GM06990 (cell line): ENCODE results near the gene PRSS57.
"Not testable (repeated sequence)": the region's sequence is repeated elsewhere in the genome, so short reads cannot be mapped to it uniquely, and the experiment has no call there.

Source experiments
- DNase-seq: peaks from one replicate; pipeline ENCODE4 v3.0.0-alpha.2; 2011; ENCODE audit not compliant: insufficient read length; ENCODE audit errors: extremely low read depth
- H3K27me3 ChIP-seq: replicated peaks from 2 replicates; pipeline ENCODE4 v1.6.0; 2011; ENCODE audit warnings: low read length; ENCODE audit not compliant: control insufficient read depth, insufficient read depth
- H3K36me3 ChIP-seq: 2 replicates; pipeline ENCODE4 v1.5.1; 2011; ENCODE audit warnings: low read length; ENCODE audit not compliant: control insufficient read depth, insufficient read depth
- H3K4me3 ChIP-seq: replicated peaks from 2 replicates; pipeline ENCODE4 v1.5.1; 2011; ENCODE audit warnings: low read depth, mild to moderate bottlenecking, control low read depth, low read length
- TF ChIP-seq, protein P1 (sequence below): IDR thresholded peaks from 2 replicates; pipeline ENCODE4 v1.5.1; 2011; ENCODE audit warnings: low read length, control low read depth, mild to moderate bottlenecking, inconsistent platforms; ENCODE audit not compliant: insufficient read depth, poor library complexity, severe bottlenecking

The PRSS57 gene

GRCh38 chr19:732148-733069 is 37.2 kb upstream of the PRSS57 start:
- H3K27me3 ChIP-seq, result no peaks in the 10 kb centered on the region
- no peak for DNase-seq
- H3K36me3 ChIP-seq, result no peaks in the 10 kb centered on the region
- TF ChIP-seq, protein P1, sequence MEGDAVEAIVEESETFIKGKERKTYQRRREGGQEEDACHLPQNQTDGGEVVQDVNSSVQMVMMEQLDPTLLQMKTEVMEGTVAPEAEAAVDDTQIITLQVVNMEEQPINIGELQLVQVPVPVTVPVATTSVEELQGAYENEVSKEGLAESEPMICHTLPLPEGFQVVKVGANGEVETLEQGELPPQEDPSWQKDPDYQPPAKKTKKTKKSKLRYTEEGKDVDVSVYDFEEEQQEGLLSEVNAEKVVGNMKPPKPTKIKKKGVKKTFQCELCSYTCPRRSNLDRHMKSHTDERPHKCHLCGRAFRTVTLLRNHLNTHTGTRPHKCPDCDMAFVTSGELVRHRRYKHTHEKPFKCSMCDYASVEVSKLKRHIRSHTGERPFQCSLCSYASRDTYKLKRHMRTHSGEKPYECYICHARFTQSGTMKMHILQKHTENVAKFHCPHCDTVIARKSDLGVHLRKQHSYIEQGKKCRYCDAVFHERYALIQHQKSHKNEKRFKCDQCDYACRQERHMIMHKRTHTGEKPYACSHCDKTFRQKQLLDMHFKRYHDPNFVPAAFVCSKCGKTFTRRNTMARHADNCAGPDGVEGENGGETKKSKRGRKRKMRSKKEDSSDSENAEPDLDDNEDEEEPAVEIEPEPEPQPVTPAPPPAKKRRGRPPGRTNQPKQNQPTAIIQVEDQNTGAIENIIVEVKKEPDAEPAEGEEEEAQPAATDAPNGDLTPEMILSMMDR, result no peak
- no peak overlapping the region for H3K4me3 ChIP-seq

- no peaks in the 10 kb centered on the region for H3K36me3 ChIP-seq
- no peak overlapping the region for H3K4me3 ChIP-seq
- no peaks in the 10 kb centered on the region for H3K27me3 ChIP-seq
- DNase-seq, result no peak
- TF ChIP-seq, protein P1, result no peak
Observed at GRCh38 chr19:731000-731399, 35.7 kb upstream of the PRSS57 start.

DNA sequence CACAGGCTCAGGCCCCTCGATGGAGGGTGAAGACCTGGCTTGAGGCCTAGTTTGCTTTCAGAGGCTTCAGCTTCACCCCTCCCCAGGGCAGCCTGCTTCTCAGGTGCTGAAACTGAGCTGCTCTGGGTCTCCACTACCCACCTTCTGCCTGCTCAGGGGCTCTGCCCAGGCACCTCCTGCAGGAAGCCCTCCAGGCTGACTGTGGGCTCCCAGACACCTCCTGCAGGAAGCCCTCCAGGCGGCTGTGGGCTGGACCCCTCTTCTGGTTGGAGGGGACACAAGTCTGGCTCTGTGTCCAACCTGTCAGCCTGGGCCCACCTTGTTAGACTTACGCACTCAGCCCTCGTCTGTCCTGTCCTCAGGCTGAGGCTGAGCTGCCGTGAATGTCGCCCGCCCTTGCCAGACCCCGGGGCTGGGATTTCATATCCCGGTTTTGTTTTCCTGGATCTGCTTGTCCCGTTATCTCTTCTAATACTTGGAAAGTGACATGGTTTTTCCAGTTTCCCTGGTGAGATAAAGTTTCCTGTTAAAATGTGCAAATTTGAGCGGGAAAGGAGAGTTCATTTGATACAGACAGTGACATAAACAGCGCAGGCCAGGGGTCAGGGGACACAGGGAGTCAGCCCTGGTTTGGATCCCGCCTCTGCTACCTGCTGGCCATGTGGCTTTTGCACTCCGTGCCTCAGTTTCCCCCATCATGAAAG is 34.9 kb upstream of the PRSS57 start:
- H3K4me3 ChIP-seq, result no peak overlapping the region
- no peak for DNase-seq
- TF ChIP-seq, protein P1, result no peak
- H3K27me3 ChIP-seq, result no peaks in the 10 kb centered on the region
- no peaks in the 10 kb centered on the region for H3K36me3 ChIP-seq

DNA sequence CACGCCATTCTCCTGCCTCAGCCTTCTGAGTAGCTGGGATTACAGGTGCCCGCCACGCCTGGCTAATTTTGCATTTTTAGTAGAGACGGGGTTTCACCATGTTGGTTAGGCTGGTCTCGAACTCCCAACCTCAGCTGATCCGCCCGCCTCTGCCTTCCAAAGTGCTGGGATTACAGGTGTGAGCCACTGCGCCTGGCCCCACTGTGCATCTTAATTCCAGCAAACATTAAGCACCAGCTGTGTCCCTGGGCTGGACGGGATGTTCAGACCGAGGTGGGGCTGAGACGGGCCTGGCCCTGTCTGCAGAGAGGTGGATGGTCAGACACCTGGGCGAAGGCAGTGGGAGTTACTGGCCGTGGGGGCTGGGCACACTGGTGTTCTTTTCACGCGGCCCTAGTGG is 34.3 kb upstream of the PRSS57 start:
- not testable (repeated sequence) for H3K4me3 ChIP-seq, H3K27me3 ChIP-seq, DNase-seq, H3K36me3 ChIP-seq

DNA sequence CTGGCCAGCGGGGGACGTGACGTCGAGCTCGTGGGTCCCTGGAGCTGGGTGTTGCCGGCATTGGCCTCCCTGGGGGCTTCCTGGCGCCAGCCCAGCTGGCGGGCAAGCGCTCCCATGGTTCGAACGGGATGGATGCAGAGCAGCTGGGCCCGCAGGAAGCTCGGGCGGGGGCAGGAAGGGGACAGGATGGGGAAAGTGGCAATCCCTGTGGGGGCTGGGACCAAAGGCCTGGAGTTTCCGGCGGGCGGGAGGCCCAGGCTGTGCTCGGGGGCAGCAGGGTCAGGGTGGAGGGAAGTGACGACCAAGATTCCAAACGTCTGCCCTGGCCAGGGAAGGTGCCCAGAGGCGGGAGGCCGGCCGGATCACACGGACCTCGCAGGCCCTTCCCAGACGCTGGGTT is 32.8 kb upstream of the PRSS57 start:
- no peaks in the 10 kb centered on the region for H3K36me3 ChIP-seq
- TF ChIP-seq, protein P1, result no peak
- no peak for DNase-seq

More for the DNA sequence above, 32.8 kb upstream of the PRSS57 start:
- Histone ChIP-seq H3K27me3 (no peaks in the 10 kb centered on the region), H3K4me3 (no peak overlapping the region)
